Ectodermal cell (in vitro differentiated cells): ENCODE measurements around the gene STRN.

ENCODE experiments used
- H3K27ac ChIP-seq: 2 replicates; pipeline ENCODE4 v1.7.0; 2013; ENCODE audit warnings: mild to moderate bottlenecking, low read depth, low read length; ENCODE audit not compliant: insufficient read depth, poor library complexity, severe bottlenecking
- H3K27me3 ChIP-seq: 2 replicates; pipeline ENCODE4 v1.7.0; 2013; ENCODE audit warnings: mild to moderate bottlenecking, low read length; ENCODE audit not compliant: insufficient read depth, control insufficient read depth, poor library complexity, severe bottlenecking
- H3K36me3 ChIP-seq: one replicate; pipeline ENCODE4 v1.7.0; 2013; ENCODE audit warnings: low read length; ENCODE audit not compliant: control insufficient read depth, insufficient read depth
- H3K4me1 ChIP-seq: one replicate; pipeline ENCODE4 v1.7.0; 2013; ENCODE audit warnings: low read length; ENCODE audit not compliant: control insufficient read depth, insufficient read depth
- H3K4me3 ChIP-seq: 2 replicates; pipeline ENCODE4 v1.7.0; 2013; ENCODE audit warnings: low read depth, low read length, control low read depth; ENCODE audit not compliant: insufficient read depth
- H3K9me3 ChIP-seq: 2 replicates; pipeline ENCODE4 v1.7.0; 2013; ENCODE audit warnings: mild to moderate bottlenecking, low read length, moderate library complexity; ENCODE audit not compliant: control insufficient read depth
- WGBS, 2 experiments: methylation state at CpG; one replicate each; pipeline ENCODE4 v1.1.7; 2013; ENCODE audit warnings: missing lambda C conversion rate in 2 of 2; 5-methylcytosine and 5-hydroxymethylcytosine counted together

STRN gene

DNA sequence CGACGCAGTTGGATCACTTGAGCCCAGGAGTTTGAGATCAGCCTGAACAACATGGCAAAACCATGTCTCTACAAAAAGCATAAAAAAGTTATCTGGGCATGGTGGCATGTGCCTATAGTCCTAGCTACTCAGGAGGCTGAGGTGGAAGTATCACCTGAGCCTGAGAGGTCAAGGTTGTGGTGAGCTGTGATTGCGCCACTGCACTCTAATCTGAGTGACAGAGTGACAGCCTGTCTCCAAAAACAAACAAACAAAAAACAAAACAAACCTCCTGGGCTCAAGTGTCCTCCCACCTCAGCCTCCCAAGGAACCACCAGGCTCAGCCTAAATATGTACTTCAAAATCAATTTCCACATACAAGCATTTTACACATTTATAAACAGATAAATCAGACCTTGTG, 83.8 kb downstream of the STRN start:
- H3K27me3 ChIP-seq: no peaks in the 10 kb centered on the region

DNA sequence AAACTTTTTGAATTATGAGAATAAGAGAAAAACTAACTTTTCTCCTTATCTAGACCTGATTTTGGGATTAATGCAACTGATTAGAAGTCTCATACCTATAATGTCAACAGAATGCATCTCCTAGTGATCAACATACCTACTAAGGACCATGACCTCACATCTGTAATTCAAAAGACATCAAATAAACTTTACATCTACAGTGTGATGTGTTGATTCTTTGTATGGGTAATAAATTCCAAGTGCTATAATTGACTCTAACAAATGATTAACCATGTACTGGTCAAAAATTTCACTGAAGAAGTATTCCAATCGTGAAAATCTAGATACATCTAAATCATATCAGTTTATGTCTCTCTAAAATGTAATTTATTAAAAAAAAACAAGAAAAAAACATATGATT, 84.5 kb downstream of the STRN start:
- no CpG with 5 or more reads among the region's 1 CpG for WGBS, 2 experiments
- Histone ChIP-seq H3K4me1 (no peaks in the 10 kb centered on the region), H3K9me3 (no peaks in the 10 kb centered on the region), H3K27ac (no peak overlapping the region), H3K27me3 (no peaks in the 10 kb centered on the region), H3K36me3 (no peaks in the 10 kb centered on the region), H3K4me3 (no peak overlapping the region)

More for the DNA sequence above, 83.8 kb downstream of the STRN start:
- no peaks in the 10 kb centered on the region for H3K4me1 ChIP-seq
- 89 to 93% methylated on average over 3 of the region's 3 CpGs for WGBS, 2 experiments
- no peak overlapping the region for H3K4me3 ChIP-seq
- no peak overlapping the region for H3K27ac ChIP-seq
- no peaks in the 10 kb centered on the region for H3K36me3 ChIP-seq
- no peaks in the 10 kb centered on the region for H3K9me3 ChIP-seq

DNA sequence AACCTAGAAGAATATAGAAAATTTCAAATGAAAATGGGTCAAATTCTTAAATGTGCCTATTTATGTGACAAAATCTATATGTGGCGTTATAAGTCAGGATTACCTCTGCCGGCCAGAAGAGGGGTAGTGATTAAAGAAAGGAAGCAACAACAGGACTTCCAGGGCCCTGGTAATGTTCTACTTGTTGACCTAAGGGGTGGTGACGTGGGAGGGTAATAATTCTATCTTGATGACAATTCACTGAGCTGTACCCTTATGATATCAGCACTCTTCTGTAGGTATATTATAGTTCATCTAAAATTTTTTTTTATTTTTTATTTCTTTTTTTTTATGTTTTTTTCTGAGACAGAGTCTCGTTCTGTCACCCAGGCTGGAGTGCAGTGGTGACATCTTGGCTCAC, 87.9 kb downstream of the STRN start:
- Histone ChIP-seq H3K4me3 (no peak overlapping the region), H3K9me3 (no peaks in the 10 kb centered on the region), H3K27me3 (no peaks in the 10 kb centered on the region), H3K4me1 (no peaks in the 10 kb centered on the region), H3K27ac (no peak overlapping the region), H3K36me3 (no peaks in the 10 kb centered on the region)
- WGBS, 2 experiments: 95 to 99% methylated on average over 4 of the region's 4 CpGs

DNA sequence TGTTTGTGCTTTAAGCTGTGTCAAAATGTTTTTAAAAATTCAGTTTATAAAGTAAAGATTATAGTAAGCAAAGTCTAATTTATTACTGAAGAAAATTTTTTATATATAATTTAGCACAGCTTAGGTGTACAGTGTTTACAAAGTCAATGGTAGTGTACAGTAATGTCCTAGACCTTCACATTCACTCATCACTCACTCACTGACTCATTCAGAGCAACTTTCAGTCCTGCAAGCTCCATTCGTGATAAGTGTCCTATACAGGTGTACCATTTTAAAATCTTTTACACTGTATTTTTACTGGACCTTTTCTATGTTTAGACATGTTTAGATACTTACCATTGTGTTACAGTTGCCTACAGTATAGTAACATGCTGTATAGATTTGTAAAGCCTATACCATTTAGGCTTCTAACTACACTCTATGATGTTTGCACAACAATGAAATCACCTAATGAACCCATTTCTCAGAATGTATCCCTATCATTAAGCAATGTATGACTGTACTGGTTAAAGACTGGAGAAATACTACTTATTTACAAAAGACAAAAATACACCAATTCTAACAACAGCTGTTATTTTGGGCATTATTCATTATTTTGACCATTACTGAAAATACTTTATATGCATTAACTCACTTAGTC, 95.1 kb downstream of the STRN start:
- no peaks in the 10 kb centered on the region for H3K27me3 ChIP-seq
- no peaks in the 10 kb centered on the region for H3K36me3 ChIP-seq
- no peak overlapping the region for H3K4me3 ChIP-seq
- H3K9me3 ChIP-seq: no peaks in the 10 kb centered on the region
- H3K27ac ChIP-seq: no peak overlapping the region
- H3K4me1 ChIP-seq: no peaks in the 10 kb centered on the region
- WGBS, 2 experiments: 90 to 92% methylated on average over 1 of the region's 1 CpG

DNA sequence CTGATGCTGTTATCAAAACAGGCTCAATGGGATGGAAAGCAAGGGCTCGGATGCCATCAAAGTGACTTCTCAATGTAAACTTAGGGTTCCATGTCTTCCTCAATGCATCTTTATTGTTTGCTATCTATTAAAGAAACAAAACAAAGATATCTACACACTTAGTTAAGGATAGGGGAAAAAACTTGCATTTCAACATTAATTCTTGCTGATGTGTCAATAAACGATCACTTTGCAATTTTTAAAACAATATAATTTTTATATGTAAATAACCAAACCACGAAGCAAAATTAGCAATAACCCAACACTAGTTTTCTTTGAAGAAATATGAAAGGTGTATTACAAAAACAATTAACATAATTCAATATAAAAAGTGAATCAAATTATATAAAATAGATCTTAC, 96.7 kb downstream of the STRN start:
- Histone ChIP-seq H3K9me3 (no peaks in the 10 kb centered on the region), H3K4me1 (no peaks in the 10 kb centered on the region), H3K27me3 (no peaks in the 10 kb centered on the region), H3K27ac (no peak overlapping the region), H3K4me3 (no peak overlapping the region), H3K36me3 (no peaks in the 10 kb centered on the region)
- WGBS, 2 experiments: 50 to 100% methylated on average over 1 to 2 of the region's 3 CpGs

DNA sequence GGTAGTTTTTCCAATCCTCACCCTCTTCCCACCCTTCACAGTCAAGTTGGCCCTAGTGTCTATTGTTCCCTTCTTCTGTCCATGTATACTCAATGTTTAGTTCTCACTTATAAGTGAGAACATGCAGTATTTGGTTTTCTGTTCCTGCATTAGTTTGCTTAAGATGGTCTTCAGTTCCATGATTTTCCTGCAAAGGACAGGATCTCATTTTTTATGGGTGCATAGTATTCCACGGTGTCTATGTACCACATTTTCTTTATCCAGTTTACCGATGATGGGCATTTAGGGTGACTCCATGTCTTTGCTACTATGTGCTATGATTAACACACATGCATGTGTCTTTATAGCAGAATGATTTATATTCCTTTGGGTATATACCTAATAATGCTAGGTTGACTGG, 104.4 kb downstream of the STRN start:
- Histone ChIP-seq H3K9me3 (no peaks in the 10 kb centered on the region), H3K4me3 (no peak overlapping the region), H3K4me1 (no peaks in the 10 kb centered on the region), H3K27me3 (no peaks in the 10 kb centered on the region), H3K36me3 (no peaks in the 10 kb centered on the region), H3K27ac (no peak overlapping the region)
- 94 to 100% methylated on average over 2 of the region's 2 CpGs for WGBS, 2 experiments

DNA sequence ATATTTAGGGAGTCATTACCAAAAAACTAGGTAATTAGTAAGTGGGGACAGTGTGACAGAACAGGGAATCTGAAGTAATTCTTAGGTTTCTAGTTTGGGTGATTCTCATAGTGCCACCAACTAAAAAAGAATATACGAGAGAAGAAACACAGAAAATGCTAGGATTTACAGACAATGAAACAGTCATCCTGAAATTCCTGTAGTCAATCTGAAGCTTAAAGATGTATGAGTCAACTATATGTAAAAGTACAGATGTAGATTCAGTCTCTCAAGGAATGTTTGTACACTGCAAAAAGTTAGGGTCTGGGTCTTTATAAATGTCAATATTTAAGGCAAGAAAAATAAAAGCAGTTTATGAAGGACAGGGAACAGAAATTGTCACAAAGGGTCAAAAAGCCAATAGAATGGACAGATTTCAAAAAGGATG, 107.0 kb downstream of the STRN start:
- Histone ChIP-seq H3K9me3 (no peaks in the 10 kb centered on the region), H3K27ac (no peak overlapping the region), H3K4me1 (no peaks in the 10 kb centered on the region), H3K36me3 (peaks cover 6% of the 10 kb centered on the region), H3K27me3 (no peaks in the 10 kb centered on the region), H3K4me3 (no peak overlapping the region)
- 89 to 95% methylated on average over 1 of the region's 1 CpG for WGBS, 2 experiments

DNA sequence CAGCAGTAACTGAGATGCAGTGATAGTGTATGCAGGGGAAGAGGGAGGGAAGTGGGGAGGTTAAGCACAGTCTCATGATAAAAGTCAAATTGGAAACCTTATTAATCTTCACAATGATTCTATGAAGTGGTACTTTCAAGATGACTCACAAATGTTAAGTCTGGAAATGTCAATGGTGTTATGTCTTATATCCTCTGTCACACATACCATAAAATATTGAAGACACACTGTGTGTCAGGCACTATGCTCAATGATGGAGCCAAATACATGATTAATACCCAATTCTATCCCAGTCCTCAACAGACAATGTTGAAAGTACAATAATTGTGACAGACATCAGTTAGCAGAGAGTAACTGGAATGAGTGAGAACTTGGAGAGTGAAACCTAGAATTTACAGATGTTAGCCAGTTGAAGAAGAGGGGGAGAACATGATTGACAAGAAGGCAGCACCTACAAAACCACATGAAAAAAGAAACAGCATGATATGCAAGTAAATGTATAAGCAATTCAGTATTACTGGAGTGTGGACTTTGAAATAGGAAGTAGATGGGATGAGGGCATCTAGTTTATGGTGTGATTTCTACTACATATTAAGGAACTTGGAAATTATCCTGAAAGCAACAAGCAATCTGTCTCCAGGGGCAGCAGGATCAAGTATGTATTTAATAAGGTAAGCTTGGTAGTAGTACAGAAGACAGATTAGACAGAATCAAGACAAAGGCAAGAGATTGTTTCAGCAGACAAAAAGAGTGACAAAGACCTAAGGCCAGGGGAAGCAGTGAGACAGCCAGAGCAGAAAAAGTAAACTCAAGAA, 107.6 kb downstream of the STRN start:
- Histone ChIP-seq H3K4me1 (no peaks in the 10 kb centered on the region), H3K27me3 (no peaks in the 10 kb centered on the region), H3K36me3 (peaks cover 6% of the 10 kb centered on the region), H3K4me3 (no peak overlapping the region), H3K27ac (no peak overlapping the region), H3K9me3 (no peaks in the 10 kb centered on the region)

DNA sequence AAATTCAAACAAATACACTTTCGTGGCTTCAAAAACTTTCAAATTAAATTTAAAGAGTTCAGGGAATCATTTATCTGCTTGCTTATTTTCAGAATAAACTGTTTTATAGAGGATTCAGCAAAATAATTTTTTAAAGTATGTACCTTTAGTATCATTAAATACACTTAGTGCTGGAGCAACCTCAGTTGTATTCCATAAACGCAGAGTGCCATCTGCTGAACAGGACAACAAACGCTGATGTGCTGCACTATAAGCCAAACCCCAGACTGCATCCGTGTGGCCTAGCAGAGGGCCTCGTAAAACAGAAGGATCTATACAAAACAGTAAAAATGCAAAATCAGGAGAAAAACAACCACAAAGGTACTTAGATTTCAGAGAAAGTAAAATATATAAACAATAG, 108.6 kb downstream of the STRN start:
- 94 to 98% methylated on average over 4 to 5 of the region's 5 CpGs for WGBS, 2 experiments
- Histone ChIP-seq H3K4me3 (no peak overlapping the region), H3K4me1 (no peaks in the 10 kb centered on the region), H3K27me3 (no peaks in the 10 kb centered on the region), H3K36me3 (peaks cover 6% of the 10 kb centered on the region), H3K9me3 (no peaks in the 10 kb centered on the region), H3K27ac (no peak overlapping the region)

DNA sequence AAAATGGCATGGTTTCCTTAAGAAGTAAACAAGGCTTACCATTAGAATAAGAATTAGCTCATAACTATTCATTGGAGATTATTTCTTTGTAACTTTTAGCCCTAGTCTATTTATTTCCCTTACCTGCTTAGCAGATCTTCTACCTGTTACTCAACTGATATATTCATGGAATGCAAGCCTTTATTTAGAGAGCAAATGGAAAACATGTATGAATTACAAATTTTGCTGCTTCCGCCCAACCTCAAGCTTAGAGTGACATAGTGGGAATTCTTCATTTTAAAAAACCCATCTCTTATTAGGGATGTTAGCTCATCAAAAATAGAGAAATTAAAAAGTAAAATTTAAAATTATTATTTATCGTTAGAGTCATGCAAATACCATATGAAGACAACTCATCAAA, 110.9 kb downstream of the STRN start:
- Histone ChIP-seq H3K4me3 (no peak overlapping the region), H3K27ac (no peak overlapping the region), H3K4me1 (no peaks in the 10 kb centered on the region), H3K36me3 (peaks cover 6% of the 10 kb centered on the region), H3K9me3 (no peaks in the 10 kb centered on the region), H3K27me3 (no peaks in the 10 kb centered on the region)
- no CpG with 5 or more reads among the region's 2 CpGs for WGBS, 2 experiments
